Lower leg skin (tissue), 4 donors: Measurements from ENCODE around the gene TBX10. TPM values are rescaled to one million over a fixed set of nuclear protein-coding genes. Genes with fewer than 3 reads are reported as not detected.
"Not testable (repeated sequence)": the region's sequence is repeated elsewhere in the genome, so short reads cannot be mapped to it uniquely, and the experiment has no call there.

ENCODE experiments used
- DNase-seq, 2 donors: peaks; one replicate each; pipeline ENCODE4 v3.0.0-alpha.2; 2019; ENCODE audit warnings: low spot score in 2 of 2
- H3K4me3 ChIP-seq: fragments of 200-600 bp; sonication (generic); 2 replicates; pipeline ENCODE4 v1.5.1; 2017; ENCODE audit warnings: mild to moderate bottlenecking, low read depth; ENCODE audit not compliant: poor library complexity, severe bottlenecking
- CTCF ChIP-seq, 3 donors: fragments of 450-650 bp; IDR thresholded peaks; one replicate each; pipeline ENCODE4 v1.5.1; 2016; ENCODE audit warnings: antibody characterized with exemption in 3 of 3, mild to moderate bottlenecking in 3 of 3, moderate library complexity in 2 of 3
- POLR2A ChIP-seq, 2 donors: fragments of 450-650 bp; IDR thresholded peaks; one replicate each; pipeline ENCODE4 v1.6.1; 2016 to 2017; ENCODE audit warnings: antibody characterized with exemption in 2 of 2, mild to moderate bottlenecking in 1 of 2, moderate library complexity in 1 of 2
- WGBS, 2 donors: methylation state at CpG; one replicate each; pipeline ENCODE4 v1.1.5; 2018; 5-methylcytosine and 5-hydroxymethylcytosine counted together
- intact Hi-C: fragments of 100-400 bp; cut with DNase I; formaldehyde crosslinking; loops from one replicate; pipeline ENCODE4 v1.15.0; 2023; ENCODE audit warnings: low total_unique reads
- total RNA-seq, 4 donors: library from RNA; depleted of rRNA; stranded (reverse); fragments of >200 nt; gene quantifications; one replicate each; pipeline ENCODE4 v1.1.0, GENCODE V29; 2016

Gene TBX10
- total RNA-seq, 4 donors from 2014 or later = not detected

GRCh38 chr11:67605231-67606011 lies 34.1 kb downstream of the TBX10 start:
- no peak overlapping the region for H3K4me3 ChIP-seq
- DNase-seq = no peak
- 60 to 78% methylated on average over 11 of the region's 11 CpGs for WGBS, 2 donors
- TF ChIP-seq CTCF (IDR thresholded peaks at IDR 0.05) = no peak
- TF ChIP-seq POLR2A (IDR thresholded peaks at IDR 0.05) = no peak
- intact Hi-C loops = no loop called here

- intact Hi-C loops = no loop called here
- TF ChIP-seq CTCF (IDR thresholded peaks at IDR 0.05) = no peak
- no peak for TF ChIP-seq POLR2A (IDR thresholded peaks at IDR 0.05)
- DNase-seq = no peak
Measured at GRCh38 chr11:67604815-67605214, 34.7 kb downstream of the TBX10 start.

GRCh38 chr11:67604119-67604518 lies 35.4 kb downstream of the TBX10 start:
- H3K4me3 ChIP-seq, intact Hi-C loops, DNase-seq: not testable (repeated sequence)
- WGBS, 2 donors = 81 to 85% methylated on average over 2 of the region's 4 CpGs

More at GRCh38 chr11:67604815-67605214, 34.7 kb downstream of the TBX10 start:
- no peak overlapping the region for H3K4me3 ChIP-seq
- WGBS, 2 donors = 88 to 91% methylated on average over 2 of the region's 2 CpGs

- intact Hi-C loops = no loop called here
- H3K4me3 ChIP-seq = no peak overlapping the region
- TF ChIP-seq POLR2A (IDR thresholded peaks at IDR 0.05) (no peak), CTCF (IDR thresholded peaks at IDR 0.05) (no peak)
- 90 to 93% methylated on average over 7 of the region's 7 CpGs for WGBS, 2 donors
- DNase-seq = peak in 1 of 2 donors; percentile 78
Measured at GRCh38 chr11:67601098-67601497, 38.5 kb downstream of the TBX10 start.

GRCh38 chr11:67600324-67601029 lies 39.1 kb downstream of the TBX10 start:
- peak in 1 of 2 donors; percentile 67 for DNase-seq
- H3K4me3 ChIP-seq = no peak overlapping the region
- no peak for TF ChIP-seq CTCF (IDR thresholded peaks at IDR 0.05)
- no peak for TF ChIP-seq POLR2A (IDR thresholded peaks at IDR 0.05)
- 46 to 58% methylated on average over 7 of the region's 7 CpGs for WGBS, 2 donors
- intact Hi-C loops = no loop called here

GRCh38 chr11:67599149-67599548 lies 40.4 kb downstream of the TBX10 start:
- WGBS, 2 donors = 83 to 94% methylated on average over 1 of the region's 1 CpG
- no peak for TF ChIP-seq CTCF (IDR thresholded peaks at IDR 0.05)
- TF ChIP-seq POLR2A (IDR thresholded peaks at IDR 0.05) = no peak
- no peak overlapping the region for H3K4me3 ChIP-seq
- intact Hi-C loops = no loop called here
- no peak for DNase-seq

GRCh38 chr11:67597963-67598362 lies 41.6 kb downstream of the TBX10 start:
- 92 to 93% methylated on average over 13 to 24 of the region's 26 CpGs for WGBS, 2 donors
- intact Hi-C loops, H3K4me3 ChIP-seq: not testable (repeated sequence)
- DNase-seq = peak in 1 of 2 donors; percentile 81

GRCh38 chr11:67597458-67597857 lies 42.1 kb downstream of the TBX10 start:
- H3K4me3 ChIP-seq, DNase-seq, intact Hi-C loops: not testable (repeated sequence)
- 89 to 90% methylated on average over 1 of the region's 3 CpGs for WGBS, 2 donors
